ENCODE measurements around the gene STXBP6.

DNA sequence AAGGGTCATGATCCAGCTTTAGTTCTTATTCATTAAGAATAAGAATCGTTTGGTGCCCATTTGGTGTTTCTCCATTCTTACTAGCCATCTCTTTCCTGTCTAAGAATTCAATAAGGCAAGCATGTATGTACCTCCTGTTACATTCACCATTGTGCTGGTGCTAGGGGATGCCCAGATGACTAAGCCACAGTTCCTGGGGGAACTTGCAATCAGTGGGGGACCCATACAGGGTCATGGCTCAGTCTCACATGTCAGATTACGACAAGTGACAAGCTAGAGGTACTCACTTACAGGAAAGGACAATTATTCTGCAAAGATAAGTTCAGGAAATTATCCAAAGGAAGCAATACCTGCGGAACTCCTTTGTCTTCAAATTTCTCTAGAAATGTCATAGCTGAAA, 125.4 kb downstream of the STXBP6 start:
- TF ChIP-seq CTCF (conservative IDR thresholded peaks at IDR 0.05; ENCODE audit: low read depth in 2 of 2) (no peak), EZH2phosphoT487 (IDR thresholded peaks at IDR 0.05; ENCODE audit: unreplicated experiment) (no peak), JUNB (IDR thresholded peaks at IDR 0.05; ENCODE audit: unreplicated experiment) (no peak), POLR2AphosphoS5 (IDR thresholded peaks at IDR 0.05; ENCODE audit: low read depth) (no peak), NANOG (IDR thresholded peaks at IDR 0.05; ENCODE audit: borderline replicate concordance) (no peak), REST (IDR thresholded peaks at IDR 0.05; ENCODE audit: unreplicated experiment) (no peak)

All from GM23338 (cell line).